Tibial nerve (tissue), 4 donors: ENCODE results near the gene ANKS1A.

Experiments
- EP300 ChIP-seq, 2 donors: sonication (generic); formaldehyde crosslinking; IDR thresholded peaks; one replicate each; pipeline ENCODE4 v1.6.1; 2017; ENCODE audit warnings: antibody characterized with exemption in 2 of 2, mild to moderate bottlenecking in 1 of 2
- POLR2A ChIP-seq, 2 donors: fragments of 450-650 bp; IDR thresholded peaks; one replicate each; pipeline ENCODE4 v1.6.1; 2017; ENCODE audit warnings: antibody characterized with exemption in 2 of 2, mild to moderate bottlenecking in 2 of 2, moderate library complexity in 2 of 2
- TF ChIP-seq, protein P1 (sequence below), 5 experiments: fragments of 200-600 bp in 3 of 5; fragments of 450-650 bp in 2 of 5; sonication (generic) in 3 of 5; IDR thresholded peaks; one replicate each; pipeline ENCODE4 v1.5.1; 2016 to 2019; ENCODE audit warnings: antibody characterized with exemption in 5 of 5, mild to moderate bottlenecking in 3 of 5, moderate library complexity in 2 of 5

DNA sequence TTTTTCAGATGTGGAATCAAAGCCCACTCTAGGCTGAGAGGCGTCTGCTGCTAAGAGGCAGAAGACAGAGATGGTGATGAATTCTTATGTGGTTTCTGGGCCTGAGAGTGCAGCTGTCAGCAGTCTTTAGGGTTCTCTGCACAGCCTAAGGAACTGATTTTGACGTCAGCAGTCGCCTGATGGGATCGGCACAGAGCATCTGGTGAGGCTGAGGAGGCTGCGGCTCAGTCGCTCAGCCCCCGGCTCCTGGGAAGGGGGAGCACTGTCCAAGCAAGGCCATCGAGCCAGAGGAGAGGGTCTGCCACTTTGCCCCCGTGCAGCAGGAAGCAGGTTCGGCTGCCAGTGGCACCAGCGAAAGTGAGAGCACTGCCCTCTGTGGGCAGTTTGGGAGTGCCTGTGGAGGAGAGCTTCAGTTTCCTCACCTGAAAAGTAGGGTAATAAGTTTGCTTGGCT, 159.6 kb downstream of the ANKS1A start:
- TF ChIP-seq, protein P1, sequence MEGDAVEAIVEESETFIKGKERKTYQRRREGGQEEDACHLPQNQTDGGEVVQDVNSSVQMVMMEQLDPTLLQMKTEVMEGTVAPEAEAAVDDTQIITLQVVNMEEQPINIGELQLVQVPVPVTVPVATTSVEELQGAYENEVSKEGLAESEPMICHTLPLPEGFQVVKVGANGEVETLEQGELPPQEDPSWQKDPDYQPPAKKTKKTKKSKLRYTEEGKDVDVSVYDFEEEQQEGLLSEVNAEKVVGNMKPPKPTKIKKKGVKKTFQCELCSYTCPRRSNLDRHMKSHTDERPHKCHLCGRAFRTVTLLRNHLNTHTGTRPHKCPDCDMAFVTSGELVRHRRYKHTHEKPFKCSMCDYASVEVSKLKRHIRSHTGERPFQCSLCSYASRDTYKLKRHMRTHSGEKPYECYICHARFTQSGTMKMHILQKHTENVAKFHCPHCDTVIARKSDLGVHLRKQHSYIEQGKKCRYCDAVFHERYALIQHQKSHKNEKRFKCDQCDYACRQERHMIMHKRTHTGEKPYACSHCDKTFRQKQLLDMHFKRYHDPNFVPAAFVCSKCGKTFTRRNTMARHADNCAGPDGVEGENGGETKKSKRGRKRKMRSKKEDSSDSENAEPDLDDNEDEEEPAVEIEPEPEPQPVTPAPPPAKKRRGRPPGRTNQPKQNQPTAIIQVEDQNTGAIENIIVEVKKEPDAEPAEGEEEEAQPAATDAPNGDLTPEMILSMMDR (IDR thresholded peaks at IDR 0.05) = peak in 1 of 5 experiments; percentile 25
- TF ChIP-seq EP300 (IDR thresholded peaks at IDR 0.05) (peak in 1 of 2 donors; percentile 74), POLR2A (IDR thresholded peaks at IDR 0.05) (peak; percentile 16 to 49)
